B cell (primary cell): ENCODE results near the gene CDKAL1.

ENCODE experiments used
- EZH2 ChIP-seq: IDR thresholded peaks from 2 replicates; pipeline ENCODE4 v1.6.1; 2012; ENCODE audit warnings: borderline replicate concordance, low read depth, mild to moderate bottlenecking, moderate library complexity, low read length; ENCODE audit not compliant: insufficient read depth, poor library complexity, severe bottlenecking
- TF ChIP-seq, protein P1 (sequence below): fragments of 200-600 bp; IDR thresholded peaks from one replicate; pipeline ENCODE4 v1.8.0; 2022; ENCODE audit warnings: antibody characterized with exemption, mild to moderate bottlenecking

DNA sequence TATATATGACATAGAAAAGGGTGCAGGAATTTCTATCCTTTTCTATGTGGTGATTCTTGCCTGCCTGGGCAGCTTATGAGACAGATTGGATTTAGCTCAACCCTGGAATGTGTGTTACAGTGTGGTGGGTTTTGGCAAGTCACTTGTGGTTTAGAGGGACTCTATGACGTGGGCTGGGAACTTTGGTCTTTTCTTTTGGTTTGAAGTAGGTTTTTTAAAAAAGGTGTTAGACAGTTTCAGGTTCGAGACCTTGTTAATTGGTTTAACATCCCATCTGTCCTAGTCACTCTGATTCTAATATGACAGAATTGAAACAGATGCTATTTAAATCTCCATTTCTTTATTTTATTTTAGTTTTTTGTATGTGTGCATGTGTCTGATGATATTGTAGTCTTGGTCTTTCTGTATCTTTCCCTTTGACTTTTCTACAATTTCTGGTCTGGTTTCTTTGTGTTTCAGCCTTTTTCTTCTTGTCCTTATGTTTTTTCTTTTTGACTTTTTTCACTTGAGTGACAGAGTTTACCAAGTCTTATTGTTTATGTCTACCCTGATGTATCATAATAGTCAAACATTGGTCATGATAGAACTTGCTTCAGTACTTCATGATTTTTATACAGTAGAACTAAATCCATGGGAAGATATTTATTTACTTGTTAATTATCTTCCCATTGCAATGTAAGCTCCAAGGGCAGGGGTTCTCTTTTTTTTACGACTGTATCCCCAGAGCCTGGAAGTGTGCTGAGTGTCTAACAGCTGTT lies 174.3 kb downstream of the CDKAL1 start:
- TF ChIP-seq, protein P1, sequence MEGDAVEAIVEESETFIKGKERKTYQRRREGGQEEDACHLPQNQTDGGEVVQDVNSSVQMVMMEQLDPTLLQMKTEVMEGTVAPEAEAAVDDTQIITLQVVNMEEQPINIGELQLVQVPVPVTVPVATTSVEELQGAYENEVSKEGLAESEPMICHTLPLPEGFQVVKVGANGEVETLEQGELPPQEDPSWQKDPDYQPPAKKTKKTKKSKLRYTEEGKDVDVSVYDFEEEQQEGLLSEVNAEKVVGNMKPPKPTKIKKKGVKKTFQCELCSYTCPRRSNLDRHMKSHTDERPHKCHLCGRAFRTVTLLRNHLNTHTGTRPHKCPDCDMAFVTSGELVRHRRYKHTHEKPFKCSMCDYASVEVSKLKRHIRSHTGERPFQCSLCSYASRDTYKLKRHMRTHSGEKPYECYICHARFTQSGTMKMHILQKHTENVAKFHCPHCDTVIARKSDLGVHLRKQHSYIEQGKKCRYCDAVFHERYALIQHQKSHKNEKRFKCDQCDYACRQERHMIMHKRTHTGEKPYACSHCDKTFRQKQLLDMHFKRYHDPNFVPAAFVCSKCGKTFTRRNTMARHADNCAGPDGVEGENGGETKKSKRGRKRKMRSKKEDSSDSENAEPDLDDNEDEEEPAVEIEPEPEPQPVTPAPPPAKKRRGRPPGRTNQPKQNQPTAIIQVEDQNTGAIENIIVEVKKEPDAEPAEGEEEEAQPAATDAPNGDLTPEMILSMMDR, result no peak
- no peak for TF ChIP-seq EZH2
